Measurements from ENCODE around the gene GPSM3.

The GPSM3 gene

DNA sequence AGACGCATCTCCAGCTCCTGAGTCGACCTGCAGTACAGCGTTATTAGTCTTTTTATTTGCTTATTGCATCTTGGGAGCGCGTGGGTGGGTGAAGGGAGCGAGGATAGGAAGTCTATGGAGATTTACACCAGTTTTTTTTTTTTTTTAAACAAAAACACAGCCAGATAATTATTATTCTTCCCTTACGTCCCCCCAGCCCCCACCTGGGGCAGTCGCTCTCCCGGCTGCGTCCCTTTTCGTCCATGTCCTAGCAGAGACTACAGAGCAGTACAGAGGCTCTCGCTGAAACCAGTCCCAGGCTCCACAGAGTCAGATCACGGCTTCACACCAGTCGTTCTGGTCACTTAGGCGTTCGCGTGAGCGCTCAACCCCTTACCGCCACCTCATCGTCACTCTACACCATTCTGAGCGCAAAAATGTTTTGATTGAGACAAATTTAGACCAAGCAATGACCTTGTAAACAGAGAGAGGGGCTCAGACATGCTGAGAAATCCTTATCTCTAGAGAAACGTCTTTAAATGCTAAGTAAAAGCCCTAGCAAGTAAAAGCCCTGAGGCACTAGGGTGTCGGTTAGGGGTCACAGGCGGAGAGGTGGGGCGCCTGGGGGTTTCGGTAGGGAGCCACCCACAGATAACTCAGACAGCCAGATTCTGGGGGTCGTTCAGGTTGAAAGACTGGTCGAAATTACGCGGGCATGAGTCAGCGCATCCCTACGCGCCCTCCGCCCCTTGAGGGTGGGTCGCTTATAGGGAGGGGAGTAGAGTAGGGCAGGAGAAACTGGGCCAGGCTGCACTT lies 39.5 kb downstream of the GPSM3 start (continued):
- peak; percentile 63; the same call in 1 of the 2 replicates for TF ChIP-seq GFI1B (tag by site-specific recombination; IDR thresholded peaks at IDR 0.05)
- peak; percentile 76 for TF ChIP-seq EGR2 (tag by site-specific recombination; IDR thresholded peaks at IDR 0.05; ENCODE audit: low read depth)
- TF ChIP-seq ZNF214 (tag by site-specific recombination; IDR thresholded peaks at IDR 0.05; ENCODE audit: borderline replicate concordance): no peak
- TF ChIP-seq ZIC2 (tag by site-specific recombination; IDR thresholded peaks at IDR 0.05): peak; percentile 70
- TF ChIP-seq, protein P1, sequence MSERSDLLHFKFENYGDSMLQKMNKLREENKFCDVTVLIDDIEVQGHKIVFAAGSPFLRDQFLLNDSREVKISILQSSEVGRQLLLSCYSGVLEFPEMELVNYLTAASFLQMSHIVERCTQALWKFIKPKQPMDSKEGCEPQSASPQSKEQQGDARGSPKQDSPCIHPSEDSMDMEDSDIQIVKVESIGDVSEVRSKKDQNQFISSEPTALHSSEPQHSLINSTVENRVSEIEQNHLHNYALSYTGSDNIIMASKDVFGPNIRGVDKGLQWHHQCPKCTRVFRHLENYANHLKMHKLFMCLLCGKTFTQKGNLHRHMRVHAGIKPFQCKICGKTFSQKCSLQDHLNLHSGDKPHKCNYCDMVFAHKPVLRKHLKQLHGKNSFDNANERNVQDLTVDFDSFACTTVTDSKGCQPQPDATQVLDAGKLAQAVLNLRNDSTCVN (tag by site-specific recombination; optimal IDR thresholded peaks at IDR 0.05): peak; percentile 10
- TF ChIP-seq ZNF311 (tag by site-specific recombination; IDR thresholded peaks at IDR 0.05; ENCODE audit: borderline replicate concordance): no peak
- TF ChIP-seq, protein P2, sequence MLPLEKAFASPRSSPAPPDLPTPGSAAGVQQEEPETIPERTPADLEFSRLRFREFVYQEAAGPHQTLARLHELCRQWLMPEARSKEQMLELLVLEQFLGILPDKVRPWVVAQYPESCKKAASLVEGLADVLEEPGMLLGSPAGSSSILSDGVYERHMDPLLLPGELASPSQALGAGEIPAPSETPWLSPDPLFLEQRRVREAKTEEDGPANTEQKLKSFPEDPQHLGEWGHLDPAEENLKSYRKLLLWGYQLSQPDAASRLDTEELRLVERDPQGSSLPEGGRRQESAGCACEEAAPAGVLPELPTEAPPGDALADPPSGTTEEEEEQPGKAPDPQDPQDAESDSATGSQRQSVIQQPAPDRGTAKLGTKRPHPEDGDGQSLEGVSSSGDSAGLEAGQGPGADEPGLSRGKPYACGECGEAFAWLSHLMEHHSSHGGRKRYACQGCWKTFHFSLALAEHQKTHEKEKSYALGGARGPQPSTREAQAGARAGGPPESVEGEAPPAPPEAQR (tag by site-specific recombination; IDR thresholded peaks at IDR 0.05): no peak
- TF ChIP-seq, protein P3, sequence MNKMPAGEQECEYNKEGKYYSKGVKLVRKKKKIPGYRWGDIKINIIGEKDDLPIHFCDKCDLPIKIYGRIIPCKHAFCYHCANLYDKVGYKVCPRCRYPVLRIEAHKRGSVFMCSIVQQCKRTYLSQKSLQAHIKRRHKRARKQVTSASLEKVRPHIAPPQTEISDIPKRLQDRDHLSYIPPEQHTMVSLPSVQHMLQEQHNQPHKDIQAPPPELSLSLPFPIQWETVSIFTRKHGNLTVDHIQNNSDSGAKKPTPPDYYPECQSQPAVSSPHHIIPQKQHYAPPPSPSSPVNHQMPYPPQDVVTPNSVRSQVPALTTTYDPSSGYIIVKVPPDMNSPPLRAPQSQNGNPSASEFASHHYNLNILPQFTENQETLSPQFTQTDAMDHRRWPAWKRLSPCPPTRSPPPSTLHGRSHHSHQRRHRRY (tag by site-specific recombination; IDR thresholded peaks at IDR 0.05): no peak
- TF ChIP-seq ZNF585B (tag by site-specific recombination; IDR thresholded peaks at IDR 0.05): no peak
- TF ChIP-seq SETDB1 (IDR thresholded peaks at IDR 0.05; ENCODE audit: insufficient read length, low read length): no peak
- peak; percentile 6; the same call in 1 of the 2 replicates for TF ChIP-seq ZXDB (tag by site-specific recombination; IDR thresholded peaks at IDR 0.05)
- TF ChIP-seq ZNF544 (tag by site-specific recombination; IDR thresholded peaks at IDR 0.05): no peak
- TF ChIP-seq ZBTB17 (tag by site-specific recombination; IDR thresholded peaks at IDR 0.05): peak; percentile 80
- no peak for TF ChIP-seq ZNF112 (tag by site-specific recombination; IDR thresholded peaks at IDR 0.05)
- TF ChIP-seq, protein P4, sequence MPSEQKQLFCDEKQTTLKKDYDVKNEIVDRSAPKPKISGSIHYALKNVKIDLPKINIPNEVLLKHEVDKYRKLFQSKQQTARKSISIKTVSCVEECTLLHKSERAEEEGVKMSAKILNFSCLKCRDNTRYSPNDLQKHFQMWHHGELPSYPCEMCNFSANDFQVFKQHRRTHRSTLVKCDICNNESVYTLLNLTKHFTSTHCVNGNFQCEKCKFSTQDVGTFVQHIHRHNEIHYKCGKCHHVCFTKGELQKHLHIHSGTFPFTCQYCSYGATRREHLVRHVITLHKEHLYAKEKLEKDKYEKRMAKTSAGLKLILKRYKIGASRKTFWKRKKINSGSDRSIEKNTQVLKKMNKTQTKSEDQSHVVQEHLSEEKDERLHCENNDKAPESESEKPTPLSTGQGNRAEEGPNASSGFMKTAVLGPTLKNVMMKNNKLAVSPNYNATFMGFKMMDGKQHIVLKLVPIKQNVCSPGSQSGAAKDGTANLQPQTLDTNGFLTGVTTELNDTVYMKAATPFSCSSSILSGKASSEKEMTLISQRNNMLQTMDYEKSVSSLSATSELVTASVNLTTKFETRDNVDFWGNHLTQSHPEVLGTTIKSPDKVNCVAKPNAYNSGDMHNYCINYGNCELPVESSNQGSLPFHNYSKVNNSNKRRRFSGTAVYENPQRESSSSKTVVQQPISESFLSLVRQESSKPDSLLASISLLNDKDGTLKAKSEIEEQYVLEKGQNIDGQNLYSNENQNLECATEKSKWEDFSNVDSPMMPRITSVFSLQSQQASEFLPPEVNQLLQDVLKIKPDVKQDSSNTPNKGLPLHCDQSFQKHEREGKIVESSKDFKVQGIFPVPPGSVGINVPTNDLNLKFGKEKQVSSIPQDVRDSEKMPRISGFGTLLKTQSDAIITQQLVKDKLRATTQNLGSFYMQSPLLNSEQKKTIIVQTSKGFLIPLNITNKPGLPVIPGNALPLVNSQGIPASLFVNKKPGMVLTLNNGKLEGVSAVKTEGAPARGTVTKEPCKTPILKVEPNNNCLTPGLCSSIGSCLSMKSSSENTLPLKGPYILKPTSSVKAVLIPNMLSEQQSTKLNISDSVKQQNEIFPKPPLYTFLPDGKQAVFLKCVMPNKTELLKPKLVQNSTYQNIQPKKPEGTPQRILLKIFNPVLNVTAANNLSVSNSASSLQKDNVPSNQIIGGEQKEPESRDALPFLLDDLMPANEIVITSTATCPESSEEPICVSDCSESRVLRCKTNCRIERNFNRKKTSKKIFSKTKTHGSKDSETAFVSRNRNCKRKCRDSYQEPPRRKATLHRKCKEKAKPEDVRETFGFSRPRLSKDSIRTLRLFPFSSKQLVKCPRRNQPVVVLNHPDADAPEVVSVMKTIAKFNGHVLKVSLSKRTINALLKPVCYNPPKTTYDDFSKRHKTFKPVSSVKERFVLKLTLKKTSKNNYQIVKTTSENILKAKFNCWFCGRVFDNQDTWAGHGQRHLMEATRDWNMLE (tag by site-specific recombination; conservative IDR thresholded peaks at IDR 0.05; ENCODE audit: low read depth): no peak
- TF ChIP-seq PRDM1 (tag by site-specific recombination; IDR thresholded peaks at IDR 0.05): peak; percentile 57
- no peak for TF ChIP-seq ZNF658 (tag by site-specific recombination; IDR thresholded peaks at IDR 0.05)
- TF ChIP-seq, protein P5, sequence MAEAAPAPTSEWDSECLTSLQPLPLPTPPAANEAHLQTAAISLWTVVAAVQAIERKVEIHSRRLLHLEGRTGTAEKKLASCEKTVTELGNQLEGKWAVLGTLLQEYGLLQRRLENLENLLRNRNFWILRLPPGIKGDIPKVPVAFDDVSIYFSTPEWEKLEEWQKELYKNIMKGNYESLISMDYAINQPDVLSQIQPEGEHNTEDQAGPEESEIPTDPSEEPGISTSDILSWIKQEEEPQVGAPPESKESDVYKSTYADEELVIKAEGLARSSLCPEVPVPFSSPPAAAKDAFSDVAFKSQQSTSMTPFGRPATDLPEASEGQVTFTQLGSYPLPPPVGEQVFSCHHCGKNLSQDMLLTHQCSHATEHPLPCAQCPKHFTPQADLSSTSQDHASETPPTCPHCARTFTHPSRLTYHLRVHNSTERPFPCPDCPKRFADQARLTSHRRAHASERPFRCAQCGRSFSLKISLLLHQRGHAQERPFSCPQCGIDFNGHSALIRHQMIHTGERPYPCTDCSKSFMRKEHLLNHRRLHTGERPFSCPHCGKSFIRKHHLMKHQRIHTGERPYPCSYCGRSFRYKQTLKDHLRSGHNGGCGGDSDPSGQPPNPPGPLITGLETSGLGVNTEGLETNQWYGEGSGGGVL (tag by site-specific recombination; IDR thresholded peaks at IDR 0.05): peak; percentile 52
- TF ChIP-seq MEIS1 (CRISPR knock-in tag; IDR thresholded peaks at IDR 0.05; ENCODE audit: borderline replicate concordance): no peak
- TF ChIP-seq ZFP41 (tag by site-specific recombination; IDR thresholded peaks at IDR 0.05; ENCODE audit: borderline replicate concordance): no peak
- TF ChIP-seq KLF10 (tag by site-specific recombination; IDR thresholded peaks at IDR 0.05): peak; percentile 21; the same call in 1 of the 2 replicates
- no peak for TF ChIP-seq ZNF792 (tag by site-specific recombination; IDR thresholded peaks at IDR 0.05)
